ENCODE results near the gene FGFR2. TPM values are rescaled to one million over a fixed set of nuclear protein-coding genes. Genes with fewer than 3 reads are reported as not detected.

Gene FGFR2
- total RNA-seq, 1 experiment from 2014 or later: 19.7 TPM

DNA sequence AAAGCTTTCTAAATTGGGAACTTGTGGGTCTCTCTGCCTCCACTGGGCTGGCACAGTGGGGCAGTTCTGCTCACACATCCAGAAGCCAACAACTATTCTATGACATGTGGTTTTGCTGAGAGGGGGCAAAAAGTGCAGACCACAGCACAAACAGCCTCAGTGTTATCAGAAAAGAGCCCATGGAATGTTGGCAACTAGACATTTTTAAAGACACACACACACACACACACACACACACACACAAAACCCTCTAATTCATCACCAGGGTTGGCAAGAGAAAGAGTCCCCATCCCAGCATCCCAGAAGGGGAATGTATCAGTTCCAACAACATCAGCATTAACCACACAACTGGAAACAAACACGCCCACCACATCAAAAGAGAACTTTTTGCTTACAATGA lies 117.1 kb downstream of the FGFR2 start:
- RAD21 ChIA-PET (ENCODE audit: low non-redundant PET in 1 of 2, low total read pairs in 2 of 2, uncharacterized antibody in 2 of 2, unreplicated experiment in 2 of 2): no interaction called here
- H4K20me1 ChIP-seq (ENCODE audit: insufficient read depth): no peaks in the 10 kb centered on the region
- intact Hi-C loops (cut with micrococcal nuclease): no loop called here

More for the DNA sequence above, 117.1 kb downstream of the FGFR2 start:
- no peaks in the 10 kb centered on the region for H3K79me2 ChIP-seq (ENCODE audit: insufficient read depth, low read length)
- no peaks in the 10 kb centered on the region for H3K4me1 ChIP-seq (ENCODE audit: control insufficient read depth in 1 of 2, insufficient read depth in 2 of 2, low read length in 2 of 2)
- ChIA-PET POLR2A (no interaction called here), CTCF (no interaction called here)
- no peaks in the 10 kb centered on the region for H3K9me2 ChIP-seq (ENCODE audit: insufficient read depth)
- DNase-seq (ENCODE audit: low read depth, low spot score) (no peak), ATAC-seq (no peak)
- H3K4me2 ChIP-seq (ENCODE audit: low read length): no peak overlapping the region
- H3K27me3 ChIP-seq (ENCODE audit: insufficient read depth, low read length): no peaks in the 10 kb centered on the region
- H2AFZ ChIP-seq (ENCODE audit: low read depth, low read length, poor library complexity, severe bottlenecking): no peak overlapping the region
- H3K9me3 ChIP-seq (ENCODE audit: control insufficient read depth in 1 of 2, insufficient read depth in 1 of 2, low read depth in 1 of 2, low read length in 2 of 2): no peaks in the 10 kb centered on the region
- H3K36me3 ChIP-seq (ENCODE audit: control insufficient read depth in 1 of 2, insufficient read depth in 2 of 2, low read length in 2 of 2): 0 out of 4 replicates have a peak, but pooled peaks cover 0 to 3% of the 10 kb centered on the region in 2 experiments
- no peak overlapping the region for H3K9ac ChIP-seq (ENCODE audit: low read length)
- H3K4me3 ChIP-seq (replicated peaks in 1 of 2; ENCODE audit: low read depth in 1 of 2, low read length in 2 of 2): no peak overlapping the region
- H3K27ac ChIP-seq (ENCODE audit: low read depth, low read length): no peak overlapping the region
- no TSS peak for BruUV-seq (replicated peaks)
- no peak for TF ChIP-seq MAX (IDR thresholded peaks at IDR 0.05)
- no peak for TF ChIP-seq JUND (IDR thresholded peaks at IDR 0.05)
- TF ChIP-seq, protein P1, sequence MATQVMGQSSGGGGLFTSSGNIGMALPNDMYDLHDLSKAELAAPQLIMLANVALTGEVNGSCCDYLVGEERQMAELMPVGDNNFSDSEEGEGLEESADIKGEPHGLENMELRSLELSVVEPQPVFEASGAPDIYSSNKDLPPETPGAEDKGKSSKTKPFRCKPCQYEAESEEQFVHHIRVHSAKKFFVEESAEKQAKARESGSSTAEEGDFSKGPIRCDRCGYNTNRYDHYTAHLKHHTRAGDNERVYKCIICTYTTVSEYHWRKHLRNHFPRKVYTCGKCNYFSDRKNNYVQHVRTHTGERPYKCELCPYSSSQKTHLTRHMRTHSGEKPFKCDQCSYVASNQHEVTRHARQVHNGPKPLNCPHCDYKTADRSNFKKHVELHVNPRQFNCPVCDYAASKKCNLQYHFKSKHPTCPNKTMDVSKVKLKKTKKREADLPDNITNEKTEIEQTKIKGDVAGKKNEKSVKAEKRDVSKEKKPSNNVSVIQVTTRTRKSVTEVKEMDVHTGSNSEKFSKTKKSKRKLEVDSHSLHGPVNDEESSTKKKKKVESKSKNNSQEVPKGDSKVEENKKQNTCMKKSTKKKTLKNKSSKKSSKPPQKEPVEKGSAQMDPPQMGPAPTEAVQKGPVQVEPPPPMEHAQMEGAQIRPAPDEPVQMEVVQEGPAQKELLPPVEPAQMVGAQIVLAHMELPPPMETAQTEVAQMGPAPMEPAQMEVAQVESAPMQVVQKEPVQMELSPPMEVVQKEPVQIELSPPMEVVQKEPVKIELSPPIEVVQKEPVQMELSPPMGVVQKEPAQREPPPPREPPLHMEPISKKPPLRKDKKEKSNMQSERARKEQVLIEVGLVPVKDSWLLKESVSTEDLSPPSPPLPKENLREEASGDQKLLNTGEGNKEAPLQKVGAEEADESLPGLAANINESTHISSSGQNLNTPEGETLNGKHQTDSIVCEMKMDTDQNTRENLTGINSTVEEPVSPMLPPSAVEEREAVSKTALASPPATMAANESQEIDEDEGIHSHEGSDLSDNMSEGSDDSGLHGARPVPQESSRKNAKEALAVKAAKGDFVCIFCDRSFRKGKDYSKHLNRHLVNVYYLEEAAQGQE (IDR thresholded peaks at IDR 0.05; ENCODE audit: low read depth): no peak
- TF ChIP-seq TCF7L2 (IDR thresholded peaks at IDR 0.05; ENCODE audit: borderline replicate concordance, extremely low read depth, insufficient read depth, insufficient read length): no peak
- TF ChIP-seq POLR2A (IDR thresholded peaks at IDR 0.05; ENCODE audit: borderline replicate concordance, extremely low read depth, insufficient read depth, insufficient read length): no peak
- TF ChIP-seq ELF1 (IDR thresholded peaks at IDR 0.05; ENCODE audit: borderline replicate concordance, low read depth): no peak
- no peak for TF ChIP-seq SRF (IDR thresholded peaks at IDR 0.05; ENCODE audit: low read depth)
- TF ChIP-seq YY1 (IDR thresholded peaks at IDR 0.05; ENCODE audit: extremely low read depth, insufficient replicate concordance, low read depth, low read length): no peak
- TF ChIP-seq EZH2 (IDR thresholded peaks at IDR 0.05): no peak
- TF ChIP-seq CEBPB (IDR thresholded peaks at IDR 0.05; ENCODE audit: low read depth): no peak
- no peak for TF ChIP-seq SP1 (IDR thresholded peaks at IDR 0.05; ENCODE audit: low read depth)
- TF ChIP-seq SIN3A (IDR thresholded peaks at IDR 0.05; ENCODE audit: low read depth): no peak
